Osteoblast (primary cell): ENCODE results near the gene MED25. TPM values are rescaled to one million over a fixed set of nuclear protein-coding genes. Genes with fewer than 3 reads are reported as not detected.

Source experiments
- DNase-seq: peaks from one replicate; pipeline ENCODE4 v3.0.0; 2011; ENCODE audit warnings: low spot score, mixed read lengths; ENCODE audit not compliant: insufficient read length; ENCODE audit errors: missing footprints
- H2AFZ ChIP-seq: 2 replicates; pipeline ENCODE4 v1.6.0; 2011; ENCODE audit warnings: mild to moderate bottlenecking, low read length
- H3K27ac ChIP-seq: 2 replicates; pipeline ENCODE4 v1.5.1; 2011; ENCODE audit warnings: mild to moderate bottlenecking, low read depth, low read length, moderate library complexity
- H3K27me3 ChIP-seq: 2 replicates; pipeline ENCODE4 v1.6.0; 2012; ENCODE audit warnings: mild to moderate bottlenecking, control low read depth, inconsistent platforms, low read length, moderate library complexity; ENCODE audit not compliant: insufficient read depth
- H3K36me3 ChIP-seq: 2 replicates; pipeline ENCODE4 v1.5.1; 2011; ENCODE audit warnings: mild to moderate bottlenecking, low read length, control low read depth, moderate library complexity; ENCODE audit not compliant: insufficient read depth
- H3K4me1 ChIP-seq: 2 replicates; pipeline ENCODE4 v1.5.1; 2011; ENCODE audit warnings: mild to moderate bottlenecking, low read length, control low read depth, moderate library complexity; ENCODE audit not compliant: insufficient read depth
- H3K4me2 ChIP-seq: 2 replicates; pipeline ENCODE4 v1.6.0; 2011; ENCODE audit warnings: mild to moderate bottlenecking, low read length; ENCODE audit not compliant: insufficient read depth
- H3K4me3 ChIP-seq: fragments of 200-600 bp; sonication (generic); 3 replicates; pipeline ENCODE4 v1.5.1; 2012; ENCODE audit warnings: mild to moderate bottlenecking, low read length, inconsistent platforms; ENCODE audit not compliant: insufficient read depth
- H3K79me2 ChIP-seq: 2 replicates; pipeline ENCODE4 v1.6.0; 2012; ENCODE audit warnings: mild to moderate bottlenecking, low read length, control low read depth, inconsistent platforms; ENCODE audit not compliant: insufficient read depth
- H3K9me3 ChIP-seq: 2 replicates; pipeline ENCODE4 v1.5.1; 2011; ENCODE audit warnings: low read depth, low read length, control low read depth
- H4K20me1 ChIP-seq: 2 replicates; pipeline ENCODE4 v1.6.0; 2012; ENCODE audit warnings: mild to moderate bottlenecking, low read length, control low read depth; ENCODE audit not compliant: insufficient read depth
- small RNA-seq: library from RNA; depleted of rRNA; stranded (forward); fragments of <200 nt; gene quantifications from one replicate; pipeline ENCODE3, GENCODE V24; 2012
- total RNA-seq: library from RNA; depleted of rRNA; stranded (reverse); fragments of >200 nt; gene quantifications from 2 replicates; pipeline ENCODE4 v1.2.3, GENCODE V29; 2012
- TF ChIP-seq, protein P1 (sequence below): IDR thresholded peaks from 2 replicates; pipeline ENCODE4 v1.5.1; 2011; ENCODE audit warnings: mild to moderate bottlenecking, low read depth, low read length, moderate library complexity; ENCODE audit errors: extremely low read depth

The MED25 gene
- total RNA-seq, 1 donor, result 19.5 TPM

DNA sequence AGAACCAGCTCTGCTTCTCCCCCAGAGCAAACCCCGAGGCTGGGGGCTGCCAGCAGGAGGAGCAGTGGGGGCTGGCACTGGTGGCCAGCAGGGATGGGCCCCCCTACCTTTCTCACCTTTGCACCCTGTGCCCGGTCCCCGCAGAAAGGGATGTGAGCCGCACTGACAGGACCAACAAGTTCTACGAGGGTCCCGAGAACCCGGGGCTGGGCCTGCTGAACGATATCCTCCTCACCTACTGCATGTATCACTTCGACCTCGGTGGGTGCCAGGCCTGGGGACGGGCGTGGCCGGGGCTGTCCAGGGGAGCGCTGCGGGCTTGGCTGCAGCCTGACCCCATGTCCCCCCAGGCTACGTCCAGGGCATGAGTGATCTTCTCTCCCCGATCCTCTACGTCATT is 66.0 kb downstream of the MED25 start:
- no peak for DNase-seq
- no peaks in the 10 kb centered on the region for H3K27me3 ChIP-seq
- TF ChIP-seq, protein P1, sequence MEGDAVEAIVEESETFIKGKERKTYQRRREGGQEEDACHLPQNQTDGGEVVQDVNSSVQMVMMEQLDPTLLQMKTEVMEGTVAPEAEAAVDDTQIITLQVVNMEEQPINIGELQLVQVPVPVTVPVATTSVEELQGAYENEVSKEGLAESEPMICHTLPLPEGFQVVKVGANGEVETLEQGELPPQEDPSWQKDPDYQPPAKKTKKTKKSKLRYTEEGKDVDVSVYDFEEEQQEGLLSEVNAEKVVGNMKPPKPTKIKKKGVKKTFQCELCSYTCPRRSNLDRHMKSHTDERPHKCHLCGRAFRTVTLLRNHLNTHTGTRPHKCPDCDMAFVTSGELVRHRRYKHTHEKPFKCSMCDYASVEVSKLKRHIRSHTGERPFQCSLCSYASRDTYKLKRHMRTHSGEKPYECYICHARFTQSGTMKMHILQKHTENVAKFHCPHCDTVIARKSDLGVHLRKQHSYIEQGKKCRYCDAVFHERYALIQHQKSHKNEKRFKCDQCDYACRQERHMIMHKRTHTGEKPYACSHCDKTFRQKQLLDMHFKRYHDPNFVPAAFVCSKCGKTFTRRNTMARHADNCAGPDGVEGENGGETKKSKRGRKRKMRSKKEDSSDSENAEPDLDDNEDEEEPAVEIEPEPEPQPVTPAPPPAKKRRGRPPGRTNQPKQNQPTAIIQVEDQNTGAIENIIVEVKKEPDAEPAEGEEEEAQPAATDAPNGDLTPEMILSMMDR, result no peak
- H3K27ac ChIP-seq, result no peak overlapping the region
- H3K9me3 ChIP-seq, result no peaks in the 10 kb centered on the region
- no peaks in the 10 kb centered on the region for H3K4me1 ChIP-seq
- peaks cover under 1% of the 10 kb centered on the region for H4K20me1 ChIP-seq
- H2AFZ ChIP-seq, result no peak overlapping the region
- H3K36me3 ChIP-seq, result peaks cover 47% of the 10 kb centered on the region
- no peak overlapping the region for H3K4me2 ChIP-seq
- no peak overlapping the region for H3K4me3 ChIP-seq
- no peaks in the 10 kb centered on the region for H3K79me2 ChIP-seq

DNA sequence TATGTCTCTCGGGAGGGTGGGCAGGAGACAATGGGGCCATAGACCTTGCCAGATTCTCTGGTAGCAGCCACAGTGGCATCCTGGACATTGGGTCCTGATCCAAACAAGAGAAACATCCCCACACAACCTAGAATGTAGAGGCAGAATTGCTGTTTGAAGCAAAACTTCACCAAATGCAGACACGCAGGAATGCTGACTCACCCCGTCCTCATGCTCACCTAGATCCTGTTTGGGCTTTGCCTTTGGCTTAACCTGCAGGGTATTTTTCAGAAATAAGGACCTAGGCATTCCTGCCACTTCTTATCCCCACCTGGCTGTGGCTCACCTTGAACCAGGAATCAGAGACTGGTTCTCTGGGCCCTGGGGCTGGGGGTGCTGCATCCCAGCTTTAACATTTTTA is 66.7 kb downstream of the MED25 start:
- Histone ChIP-seq H2AFZ (no peak overlapping the region), H3K27me3 (no peaks in the 10 kb centered on the region), H3K4me3 (no peak overlapping the region), H4K20me1 (peaks cover 3% of the 10 kb centered on the region), H3K4me2 (no peak overlapping the region), H3K9me3 (no peaks in the 10 kb centered on the region), H3K4me1 (no peaks in the 10 kb centered on the region), H3K79me2 (no peaks in the 10 kb centered on the region), H3K27ac (no peak overlapping the region), H3K36me3 (peaks cover 43% of the 10 kb centered on the region)
- no peak for DNase-seq
- TF ChIP-seq, protein P1, result no peak

Small RNA genes lying within 50 kb of the gene (small RNA-seq; reads per million reads assigned to genes)
- gene MIR4749 (not detected), gene MIR6799 (not detected)

Other genes starting within 250 kb of the MED25 start
- 57.5 and 68.0 TPM in 2 replicates for gene NOSIP, start 237.7 kb upstream of the MED25 start, total RNA-seq
- under 0.01 and 0.29 TPM in 2 replicates for gene PRRG2, start 237.0 kb upstream of the MED25 start, total RNA-seq
- gene PRR12, start 227.1 kb upstream of the MED25 start, total RNA-seq, result 2.2 and 2.9 TPM in 2 replicates
- 23.9 and 31.8 TPM in 2 replicates for gene RRAS, start 178.1 kb upstream of the MED25 start, total RNA-seq
- 12.1 and 14.8 TPM in 2 replicates for gene SCAF1, start 176.1 kb upstream of the MED25 start, total RNA-seq
- gene IRF3, start 152.4 kb upstream of the MED25 start, total RNA-seq, result 48.5 and 54.2 TPM in 2 replicates
- 4.4 and 5.1 TPM in 2 replicates for gene BCL2L12, start 152.4 kb upstream of the MED25 start, total RNA-seq
- 199 and 208 TPM in 2 replicates for gene PRMT1, start 141.0 kb upstream of the MED25 start, total RNA-seq
- under 0.01 and 0.29 TPM in 2 replicates for gene ADM5, start 128.7 kb upstream of the MED25 start, total RNA-seq
- 10.9 and 17.0 TPM in 2 replicates for gene CPT1C, start 127.2 kb upstream of the MED25 start, total RNA-seq
- not detected in 2 replicates for gene TSKS, start 55.0 kb upstream of the MED25 start, total RNA-seq
- 93.1 and 98.1 TPM in 2 replicates for gene AP2A1, start 51.3 kb upstream of the MED25 start, total RNA-seq
- gene FUZ, start 5.0 kb upstream of the MED25 start, total RNA-seq, result 18.6 and 29.7 TPM in 2 replicates
- 39.4 and 43.3 TPM in 2 replicates for gene PTOV1, start 32.9 kb downstream of the MED25 start, total RNA-seq
- 42.1 and 43.8 TPM in 2 replicates for gene PNKP, start 49.3 kb downstream of the MED25 start, total RNA-seq
- gene AKT1S1, start 59.1 kb downstream of the MED25 start, total RNA-seq, result 13.3 and 13.4 TPM in 2 replicates
- gene TBC1D17, start 59.4 kb downstream of the MED25 start, total RNA-seq, result 21.4 and 26.5 TPM in 2 replicates
- gene IL4I1, start 78.6 kb downstream of the MED25 start, total RNA-seq, result 0.29 and 1.4 TPM in 2 replicates
- gene ATF5, start 110.9 kb downstream of the MED25 start, total RNA-seq, result 6.2 and 8.3 TPM in 2 replicates
- 21.2 and 22.8 TPM in 2 replicates for gene NUP62, start 111.2 kb downstream of the MED25 start, total RNA-seq
- gene SIGLEC11, start 142.9 kb downstream of the MED25 start, total RNA-seq, result under 0.01 TPM in 1 of 2 replicates, not detected in the other
- gene VRK3, start 207.1 kb downstream of the MED25 start, total RNA-seq, result 24.2 and 30.6 TPM in 2 replicates
- 8.3 and 8.8 TPM in 2 replicates for gene ZNF473, start 207.7 kb downstream of the MED25 start, total RNA-seq